Cardiac fibroblast (primary cell): Measurements from ENCODE around the gene CNFN.

Experiments used
- DNase-seq, 2 donors: peaks; one replicate each; pipeline versions ENCODE4 v3.0.0 to v3.0.0-alpha.2; 2010; ENCODE audit warnings: low read depth in 2 of 2
- H3K4me3 ChIP-seq, 2 donors: replicated peaks in 1 of 2; 1 replicate in 1 of 2; 2 replicates in 1 of 2; pipeline ENCODE4 v1.5.1; 2011; ENCODE audit warnings: low read depth in 2 of 2, low read length in 2 of 2, mild to moderate bottlenecking in 2 of 2, moderate library complexity in 1 of 2
- TF ChIP-seq, protein P1 (sequence below): IDR thresholded peaks from one replicate; pipeline ENCODE4 v1.5.1; 2011; ENCODE audit warnings: low read depth, mild to moderate bottlenecking, low read length, inconsistent platforms

The CNFN gene

DNA sequence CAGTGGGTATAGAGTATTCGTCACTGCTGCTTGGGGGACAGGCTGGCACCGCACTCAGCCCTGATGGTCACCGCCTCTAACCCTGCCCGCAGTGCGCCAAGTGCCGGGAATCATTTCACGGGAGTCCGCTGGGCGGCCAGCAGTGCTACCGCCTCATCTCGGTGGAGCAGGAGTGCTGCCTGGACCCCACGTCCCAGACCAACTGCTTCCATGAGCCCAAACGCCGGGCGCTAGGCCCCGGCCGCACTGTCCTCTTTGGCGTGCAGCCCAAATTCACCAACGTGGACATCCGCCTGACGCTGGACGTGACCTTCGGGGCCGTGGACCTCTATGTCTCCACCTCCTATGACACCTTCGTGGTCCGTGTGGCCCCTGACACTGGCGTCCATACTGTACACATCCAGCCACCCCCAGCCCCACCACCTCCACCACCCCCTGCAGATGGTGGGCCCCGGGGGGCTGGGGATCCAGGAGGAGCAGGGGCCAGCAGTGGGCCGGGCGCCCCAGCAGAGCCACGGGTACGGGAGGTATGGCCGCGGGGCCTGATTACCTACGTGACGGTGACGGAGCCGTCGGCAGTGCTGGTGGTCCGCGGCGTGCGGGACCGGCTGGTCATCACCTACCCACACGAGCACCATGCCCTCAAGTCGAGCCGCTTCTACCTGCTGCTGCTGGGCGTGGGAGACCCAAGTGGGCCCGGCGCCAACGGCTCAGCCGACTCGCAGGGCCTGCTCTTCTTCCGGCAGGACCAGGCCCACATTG, 14.5 kb downstream of the CNFN start:
- no peak overlapping the region for H3K4me3 ChIP-seq
- no peak for DNase-seq
- TF ChIP-seq, protein P1, sequence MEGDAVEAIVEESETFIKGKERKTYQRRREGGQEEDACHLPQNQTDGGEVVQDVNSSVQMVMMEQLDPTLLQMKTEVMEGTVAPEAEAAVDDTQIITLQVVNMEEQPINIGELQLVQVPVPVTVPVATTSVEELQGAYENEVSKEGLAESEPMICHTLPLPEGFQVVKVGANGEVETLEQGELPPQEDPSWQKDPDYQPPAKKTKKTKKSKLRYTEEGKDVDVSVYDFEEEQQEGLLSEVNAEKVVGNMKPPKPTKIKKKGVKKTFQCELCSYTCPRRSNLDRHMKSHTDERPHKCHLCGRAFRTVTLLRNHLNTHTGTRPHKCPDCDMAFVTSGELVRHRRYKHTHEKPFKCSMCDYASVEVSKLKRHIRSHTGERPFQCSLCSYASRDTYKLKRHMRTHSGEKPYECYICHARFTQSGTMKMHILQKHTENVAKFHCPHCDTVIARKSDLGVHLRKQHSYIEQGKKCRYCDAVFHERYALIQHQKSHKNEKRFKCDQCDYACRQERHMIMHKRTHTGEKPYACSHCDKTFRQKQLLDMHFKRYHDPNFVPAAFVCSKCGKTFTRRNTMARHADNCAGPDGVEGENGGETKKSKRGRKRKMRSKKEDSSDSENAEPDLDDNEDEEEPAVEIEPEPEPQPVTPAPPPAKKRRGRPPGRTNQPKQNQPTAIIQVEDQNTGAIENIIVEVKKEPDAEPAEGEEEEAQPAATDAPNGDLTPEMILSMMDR, result no peak

DNA sequence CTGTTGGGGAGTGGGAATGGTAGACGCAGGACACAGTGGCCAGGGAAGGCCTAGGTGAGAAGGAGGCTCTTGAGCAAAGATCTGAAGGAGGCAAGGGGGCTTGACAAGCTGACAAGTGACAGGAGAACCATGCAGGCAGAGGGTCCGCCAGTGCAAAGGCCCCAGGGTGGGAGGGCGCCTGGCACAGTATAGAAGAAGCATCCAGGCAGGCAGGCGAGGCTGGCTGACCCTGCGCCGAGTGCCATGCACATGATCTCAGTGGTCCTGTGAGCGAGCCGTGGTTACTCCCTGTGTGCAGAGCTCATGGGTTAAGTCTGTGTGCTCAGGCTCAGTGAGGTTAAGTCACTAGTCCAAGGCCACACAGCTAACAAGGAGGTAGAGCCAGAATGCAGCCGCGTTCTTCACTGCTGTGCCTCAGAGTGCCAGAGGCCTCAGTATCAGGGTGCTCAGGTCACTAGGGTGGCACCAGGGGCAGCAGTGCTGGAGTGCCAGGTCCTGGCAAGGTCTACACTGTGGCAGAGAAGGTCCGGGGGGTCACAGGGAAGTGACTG, 15.2 kb downstream of the CNFN start:
- no peak for DNase-seq
- H3K4me3 ChIP-seq, result no peak overlapping the region
- TF ChIP-seq, protein P1, result no peak

DNA sequence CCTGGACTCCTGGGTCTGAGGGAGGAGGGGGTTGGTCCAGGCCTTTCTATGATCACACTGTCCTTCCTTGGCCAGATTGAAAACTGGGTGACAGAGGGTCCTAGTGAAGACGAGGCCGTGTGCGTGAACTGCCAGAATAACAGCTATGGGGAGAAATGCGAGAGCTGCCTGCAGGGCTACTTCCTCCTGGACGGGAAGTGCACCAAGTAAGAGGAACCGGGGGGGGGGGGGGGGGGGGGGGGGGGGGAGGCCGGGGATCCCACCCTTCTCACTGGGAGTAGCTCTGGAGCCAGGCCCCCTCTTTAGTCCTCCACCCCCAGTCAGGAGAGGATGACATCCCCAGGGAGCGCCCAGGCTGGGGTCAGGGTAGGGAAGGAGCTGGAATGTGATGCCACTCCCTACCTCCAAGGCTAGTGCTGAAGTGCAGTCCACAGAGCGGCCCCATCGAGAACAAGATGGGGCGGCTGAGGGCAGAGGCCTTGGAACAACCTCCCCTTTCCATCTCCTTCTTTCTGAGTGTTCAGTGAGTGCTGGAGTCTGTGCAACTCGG, 19.4 kb downstream of the CNFN start:
- no peak for DNase-seq
- H3K4me3 ChIP-seq, result no peak overlapping the region
- TF ChIP-seq, protein P1, result no peak

DNA sequence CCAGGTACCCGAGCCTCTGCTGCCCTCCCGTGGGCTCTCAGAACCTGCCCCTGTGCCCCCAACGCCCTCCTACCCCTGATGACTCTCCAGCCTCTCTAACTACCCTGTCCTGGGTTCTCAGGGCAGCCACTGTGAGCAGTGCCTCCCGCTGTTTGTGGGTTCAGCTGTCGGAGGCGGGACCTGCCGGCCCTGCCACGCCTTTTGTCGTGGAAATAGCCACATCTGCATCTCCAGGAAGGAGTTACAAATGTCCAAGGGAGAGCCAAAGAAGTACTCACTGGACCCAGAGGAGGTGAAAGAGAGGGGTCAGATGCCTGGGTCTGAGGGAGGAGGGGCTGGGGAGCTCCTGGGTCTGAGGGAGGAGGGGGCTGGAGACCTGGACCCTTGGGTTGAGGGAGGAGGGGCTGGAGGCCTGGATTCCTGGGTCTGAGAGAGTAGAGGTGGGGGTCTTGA, 20.0 kb downstream of the CNFN start:
- H3K4me3 ChIP-seq, result no peak overlapping the region
- TF ChIP-seq, protein P1, result no peak

DNA sequence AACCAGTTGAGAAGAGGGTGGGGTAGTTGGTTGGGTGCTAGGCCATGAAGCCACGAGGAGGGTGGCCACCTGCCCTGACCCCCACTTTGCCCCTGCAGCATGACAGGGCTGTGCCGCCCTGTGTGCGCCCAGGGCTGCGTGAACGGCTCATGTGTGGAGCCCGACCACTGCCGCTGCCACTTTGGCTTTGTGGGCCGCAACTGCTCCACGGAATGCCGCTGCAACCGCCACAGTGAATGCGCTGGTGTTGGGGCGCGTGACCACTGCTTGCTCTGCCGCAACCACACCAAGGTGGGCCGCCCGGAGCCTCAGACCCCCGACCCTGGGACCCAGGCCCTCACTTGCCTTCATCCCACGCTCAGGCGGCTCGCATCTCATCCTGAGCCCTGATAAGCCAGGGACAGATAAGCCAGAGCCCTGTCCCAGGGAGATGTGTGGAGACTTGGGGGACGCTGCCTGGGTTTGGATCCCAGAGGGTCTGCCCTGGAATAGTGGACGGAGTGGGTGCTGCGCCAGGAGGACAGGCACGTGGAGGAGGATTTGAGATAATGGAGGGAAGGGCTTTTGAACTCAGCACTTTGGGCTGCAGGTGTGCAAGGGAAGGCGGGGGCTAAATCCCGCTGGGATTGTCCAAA, 20.5 kb downstream of the CNFN start:
- TF ChIP-seq, protein P1, result no peak
- DNase-seq, result no peak
- H3K4me3 ChIP-seq, result no peak overlapping the region

More for the DNA sequence above, 20.0 kb downstream of the CNFN start:
- DNase-seq, result no peak

DNA sequence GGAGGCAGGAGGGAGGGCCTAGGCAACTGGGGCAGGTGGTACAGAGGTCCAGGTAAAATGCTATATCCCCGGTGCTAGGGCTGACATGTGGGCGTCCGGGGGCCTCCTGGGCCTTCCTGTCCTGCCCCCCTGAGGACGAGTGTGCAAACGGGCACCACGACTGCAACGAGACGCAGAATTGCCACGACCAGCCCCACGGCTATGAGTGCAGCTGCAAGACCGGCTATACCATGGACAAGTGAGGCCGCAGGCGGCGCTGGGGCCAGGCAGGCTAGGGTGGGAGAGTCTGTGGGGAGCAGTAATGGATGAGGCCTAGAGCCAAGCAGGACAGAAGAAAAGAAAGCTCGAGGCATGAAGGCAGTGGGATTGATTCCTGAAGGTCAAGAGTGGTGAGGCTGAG, 21.3 kb downstream of the CNFN start:
- no peak overlapping the region for H3K4me3 ChIP-seq
- TF ChIP-seq, protein P1, result no peak
- DNase-seq, result no peak
